H9 (cell line): ENCODE data around the gene IL1RL1. TPM values are rescaled to one million over a fixed set of nuclear protein-coding genes. Genes with fewer than 3 reads are reported as not detected.

ENCODE experiments used
- DNase-seq: peaks from one replicate; pipeline ENCODE4 v3.0.0-alpha.2; 2017
- H2AFZ ChIP-seq: one replicate; pipeline ENCODE4 v1.6.1; 2013; ENCODE audit warnings: mild to moderate bottlenecking, low read length, control low read depth, moderate library complexity
- H2AK5ac ChIP-seq: 2 replicates; pipeline ENCODE4 v1.6.1; 2013; ENCODE audit warnings: low read length, control low read depth, mixed read lengths; ENCODE audit not compliant: insufficient read length
- H2BK120ac ChIP-seq: one replicate; pipeline ENCODE4 v1.6.1; 2013; ENCODE audit warnings: low read depth, mild to moderate bottlenecking, low read length, control low read depth, inconsistent platforms; ENCODE audit not compliant: poor library complexity, severe bottlenecking
- H2BK12ac ChIP-seq: 2 replicates; pipeline ENCODE4 v1.6.1; 2013; ENCODE audit warnings: low read length, control low read depth, mixed read lengths, low read depth; ENCODE audit not compliant: insufficient read length
- H2BK15ac ChIP-seq: 2 replicates; pipeline ENCODE4 v1.6.1; 2013; ENCODE audit warnings: low read depth, low read length, control low read depth
- H2BK20ac ChIP-seq: one replicate; pipeline ENCODE4 v1.6.1; 2013; ENCODE audit warnings: low read depth, mild to moderate bottlenecking, low read length, control low read depth, inconsistent platforms; ENCODE audit not compliant: poor library complexity, severe bottlenecking
- H2BK5ac ChIP-seq: 2 replicates; pipeline ENCODE4 v1.6.1; 2013; ENCODE audit warnings: low read length, control low read depth, mixed read lengths; ENCODE audit not compliant: insufficient read length
- H3K14ac ChIP-seq: 2 replicates; pipeline ENCODE4 v1.6.1; 2013; ENCODE audit warnings: low read length, control low read depth; ENCODE audit not compliant: insufficient read depth
- H3K18ac ChIP-seq: 2 replicates; pipeline ENCODE4 v1.6.1; 2013; ENCODE audit warnings: low read depth, mild to moderate bottlenecking, mixed read lengths, low read length, control low read depth; ENCODE audit not compliant: insufficient read length
- H3K23ac ChIP-seq: 2 replicates; pipeline ENCODE4 v1.6.1; 2013; ENCODE audit warnings: low read length, control low read depth, mixed read lengths, low read depth; ENCODE audit not compliant: insufficient read length
- H3K23me2 ChIP-seq: 2 replicates; pipeline ENCODE4 v1.6.1; 2013; ENCODE audit warnings: low read depth, mild to moderate bottlenecking, mixed read lengths, low read length, control low read depth; ENCODE audit not compliant: insufficient read length, poor library complexity, severe bottlenecking
- H3K27ac ChIP-seq: 2 replicates; pipeline ENCODE4 v1.5.1; 2013; ENCODE audit warnings: low read length, control low read depth, mixed read lengths, low read depth; ENCODE audit not compliant: insufficient read length
- H3K27me3 ChIP-seq: 2 replicates; pipeline ENCODE4 v1.6.1; 2013; ENCODE audit warnings: low read length, control low read depth, inconsistent platforms; ENCODE audit not compliant: insufficient read depth
- H3K4ac ChIP-seq: 2 replicates; pipeline ENCODE4 v1.6.1; 2013; ENCODE audit warnings: low read depth, mild to moderate bottlenecking, control low read depth, inconsistent platforms, low read length, moderate library complexity
- H3K4me1 ChIP-seq: 2 replicates; pipeline ENCODE4 v1.6.1; 2013; ENCODE audit warnings: low read length, control low read depth, inconsistent platforms; ENCODE audit not compliant: insufficient read depth
- H3K4me2 ChIP-seq: 2 replicates; pipeline ENCODE4 v1.6.1; 2013; ENCODE audit warnings: low read length, control low read depth, mixed read lengths; ENCODE audit not compliant: insufficient read length, insufficient read depth
- H3K56ac ChIP-seq: 2 replicates; pipeline ENCODE4 v1.6.1; 2013; ENCODE audit warnings: low read depth, mild to moderate bottlenecking, mixed read lengths, low read length, control low read depth; ENCODE audit not compliant: insufficient read length
- H3K79me1 ChIP-seq: 2 replicates; pipeline ENCODE4 v1.6.1; 2013; ENCODE audit warnings: low read depth, mild to moderate bottlenecking, moderate library complexity, low read length, control low read depth, inconsistent platforms; ENCODE audit not compliant: insufficient read depth, poor library complexity, severe bottlenecking
- H3K79me2 ChIP-seq: 2 replicates; pipeline ENCODE4 v1.6.1; 2013; ENCODE audit warnings: low read length, control low read depth, inconsistent platforms; ENCODE audit not compliant: insufficient read depth
- H3K9ac ChIP-seq: 2 replicates; pipeline ENCODE4 v1.6.1; 2013; ENCODE audit warnings: low read length, control low read depth, mixed read lengths; ENCODE audit not compliant: insufficient read length; ENCODE audit errors: extremely low read depth
- H3K9me3 ChIP-seq: one replicate; pipeline ENCODE4 v1.6.1; 2013; ENCODE audit warnings: low read depth, low read length, inconsistent platforms; ENCODE audit not compliant: control insufficient read depth
- H3T11ph ChIP-seq: one replicate; pipeline ENCODE4 v1.6.1; 2013; ENCODE audit warnings: mild to moderate bottlenecking, low read length, control low read depth, inconsistent platforms
- H4K20me1 ChIP-seq: one replicate; pipeline ENCODE4 v1.6.1; 2013; ENCODE audit not compliant: control insufficient read depth, insufficient read length, insufficient read depth
- H4K5ac ChIP-seq: 2 replicates; pipeline ENCODE4 v1.6.1; 2013; ENCODE audit warnings: low read depth, mild to moderate bottlenecking, mixed read lengths, low read length, control low read depth; ENCODE audit not compliant: insufficient read length
- H4K8ac ChIP-seq: replicated peaks from 2 replicates; pipeline ENCODE4 v1.6.1; 2013; ENCODE audit warnings: low read length, control low read depth, mixed read lengths, low read depth; ENCODE audit not compliant: insufficient read length
- H4K91ac ChIP-seq: 2 replicates; pipeline ENCODE4 v1.6.1; 2013; ENCODE audit warnings: low read depth, mild to moderate bottlenecking, moderate library complexity, mixed read lengths, low read length, control low read depth; ENCODE audit not compliant: insufficient read length
- H3K27ac Mint-ChIP-seq, 3 experiments: 2 replicates in 2 of 3; 3 replicates in 1 of 3; pipeline ENCODE4 v1.8.0; 2020 to 2021; ENCODE audit warnings: mixed read lengths in 3 of 3, mild to moderate bottlenecking in 1 of 3, moderate library complexity in 1 of 3
- H3K27me3 Mint-ChIP-seq: 2 replicates; pipeline ENCODE4 v1.8.0; 2021; ENCODE audit warnings: low read depth, mild to moderate bottlenecking, moderate library complexity, mixed read lengths
- H3K36me3 Mint-ChIP-seq, 3 experiments: 2 replicates in 2 of 3; 3 replicates in 1 of 3; pipeline ENCODE4 v1.8.0; 2020 to 2021; ENCODE audit warnings: low read depth in 3 of 3, mixed read lengths in 3 of 3; ENCODE audit not compliant: insufficient read depth in 1 of 3
- H3K4me1 Mint-ChIP-seq, 2 experiments: 2 replicates each; pipeline ENCODE4 v1.8.0; 2020; ENCODE audit warnings: mixed read lengths in 2 of 2
- H3K4me3 Mint-ChIP-seq, 2 experiments: 2 replicates in 1 of 2; 3 replicates in 1 of 2; pipeline ENCODE4 v1.8.0; 2020 to 2021; ENCODE audit warnings: mild to moderate bottlenecking in 2 of 2, mixed read lengths in 2 of 2, moderate library complexity in 1 of 2
- H3K9me3 Mint-ChIP-seq, 2 experiments: 2 replicates in 1 of 2; 3 replicates in 1 of 2; pipeline ENCODE4 v1.8.0; 2020; ENCODE audit warnings: mild to moderate bottlenecking in 2 of 2, mixed read lengths in 2 of 2, moderate library complexity in 1 of 2
- WGBS: extraction: QIAGEN DNeasy Blood & Tissue Kit; methylation state at CpG from one replicate; pipeline ENCODE4 v1.1.7; 2013; ENCODE audit warnings: missing lambda C conversion rate, low lambda C conversion rate, mixed read lengths; ENCODE audit not compliant: insufficient read length; ENCODE audit errors: extremely low coverage; 5-methylcytosine and 5-hydroxymethylcytosine counted together
- long read RNA-seq: library from polyadenylated mRNA; unstranded; transcript quantifications from one replicate; pipeline ENCODE4 v2.0.0, GENCODE V29; 2020
- total RNA-seq: library from RNA; stranded (reverse); gene quantifications from 2 replicates; pipeline ENCODE4 v1.2.1, GENCODE V29; 2021
- TF ChIP-seq, protein P1 (sequence below): fragments of 200-600 bp; sonication (generic); conservative IDR thresholded peaks from 3 replicates; pipeline ENCODE4 v1.8.0; 2021; ENCODE audit warnings: antibody characterized with exemption, mild to moderate bottlenecking

IL1RL1 gene
- total RNA-seq, result not detected in 2 replicates
- long read RNA-seq, result 0 reads

DNA sequence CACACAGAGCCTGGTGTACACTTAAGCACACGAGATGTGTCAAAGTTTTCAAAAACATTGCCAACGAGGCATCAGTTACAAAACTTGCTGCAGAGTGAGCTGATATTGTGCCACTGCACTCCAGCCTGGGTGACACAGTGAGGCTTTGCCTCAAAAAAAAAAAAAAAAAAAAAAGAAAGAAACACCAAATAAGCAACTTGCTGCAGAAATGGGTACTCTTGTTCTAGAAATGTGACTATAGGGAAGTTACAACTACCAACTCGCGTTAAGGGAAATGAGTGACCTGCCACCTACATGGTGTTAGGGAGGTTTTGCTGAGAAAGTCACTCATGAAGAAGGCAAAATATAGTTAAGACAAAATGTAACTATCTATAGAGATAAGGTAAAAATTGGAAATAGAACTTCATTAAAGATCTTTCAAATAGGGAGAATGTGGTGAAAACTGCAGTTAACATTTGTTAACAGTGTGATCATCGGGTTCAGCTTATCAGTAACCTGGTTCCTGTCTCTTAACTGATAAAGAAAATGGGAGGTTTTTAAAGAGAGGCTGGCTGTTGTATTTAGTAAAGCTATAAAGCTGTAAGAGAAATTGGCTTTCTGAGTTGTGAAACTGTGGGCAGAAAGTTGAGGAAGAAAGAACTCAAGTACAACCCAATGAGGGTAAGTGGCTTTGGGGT, at the start of gene IL1RL1:
TSS of gene IL1RL1 (plus strand) at position 600 of the 677 bp plus-strand sequence. CDS start 26,702 bp downstream, outside the sequence.
- Histone ChIP-seq H3K9me3 (no peaks in the 10 kb centered on the region), H3K79me2 (no peaks in the 10 kb centered on the region), H4K91ac (no peak within 1 kb of the TSS), H2BK15ac (no peak within 1 kb of the TSS), H3K23ac (no peak within 1 kb of the TSS), H3K14ac (no peak within 1 kb of the TSS), H2BK20ac (no peak within 1 kb of the TSS), H2BK5ac (no peak within 1 kb of the TSS), H4K5ac (no peak within 1 kb of the TSS), H3K4me1 (no peaks in the 10 kb centered on the region), H2BK12ac (no peak within 1 kb of the TSS), H4K20me1 (no peaks in the 10 kb centered on the region), H3K4me2 (no peak within 1 kb of the TSS), H2BK120ac (no peak within 1 kb of the TSS), H3K27ac (no peak within 1 kb of the TSS), H3K18ac (no peak within 1 kb of the TSS), H4K8ac (no peak within 1 kb of the TSS), H3T11ph (no peak within 1 kb of the TSS), H2AK5ac (no peak within 1 kb of the TSS), H3K79me1 (no peaks in the 10 kb centered on the region), H3K23me2 (no peaks in the 10 kb centered on the region), H2AFZ (no peak within 1 kb of the TSS), H3K4ac (no peak within 1 kb of the TSS), H3K56ac (no peak within 1 kb of the TSS), H3K9ac (no peak within 1 kb of the TSS), H3K27me3 (no peaks in the 10 kb centered on the region)
- WGBS, result no CpG with 5 or more reads among the region's 5 CpGs
- TF ChIP-seq, protein P1, sequence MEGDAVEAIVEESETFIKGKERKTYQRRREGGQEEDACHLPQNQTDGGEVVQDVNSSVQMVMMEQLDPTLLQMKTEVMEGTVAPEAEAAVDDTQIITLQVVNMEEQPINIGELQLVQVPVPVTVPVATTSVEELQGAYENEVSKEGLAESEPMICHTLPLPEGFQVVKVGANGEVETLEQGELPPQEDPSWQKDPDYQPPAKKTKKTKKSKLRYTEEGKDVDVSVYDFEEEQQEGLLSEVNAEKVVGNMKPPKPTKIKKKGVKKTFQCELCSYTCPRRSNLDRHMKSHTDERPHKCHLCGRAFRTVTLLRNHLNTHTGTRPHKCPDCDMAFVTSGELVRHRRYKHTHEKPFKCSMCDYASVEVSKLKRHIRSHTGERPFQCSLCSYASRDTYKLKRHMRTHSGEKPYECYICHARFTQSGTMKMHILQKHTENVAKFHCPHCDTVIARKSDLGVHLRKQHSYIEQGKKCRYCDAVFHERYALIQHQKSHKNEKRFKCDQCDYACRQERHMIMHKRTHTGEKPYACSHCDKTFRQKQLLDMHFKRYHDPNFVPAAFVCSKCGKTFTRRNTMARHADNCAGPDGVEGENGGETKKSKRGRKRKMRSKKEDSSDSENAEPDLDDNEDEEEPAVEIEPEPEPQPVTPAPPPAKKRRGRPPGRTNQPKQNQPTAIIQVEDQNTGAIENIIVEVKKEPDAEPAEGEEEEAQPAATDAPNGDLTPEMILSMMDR, result no peak
- no peak within 1 kb of the TSS for H3K27ac Mint-ChIP-seq
- no peak within 1 kb of the TSS for H3K4me3 Mint-ChIP-seq
- H3K9me3 Mint-ChIP-seq, result peaks cover 0 to 6% of the 10 kb centered on the region in 2 experiments; a peak in 4 of 5 replicates
- 0 out of 7 replicates have a peak, but pooled peaks cover 0 to 2% (median 0%) of the 10 kb centered on the region in 3 experiments for H3K36me3 Mint-ChIP-seq
- H3K4me1 Mint-ChIP-seq, result no peaks in the 10 kb centered on the region
- H3K27me3 Mint-ChIP-seq, result peaks cover 7% of the 10 kb centered on the region
- no peak for DNase-seq
